H9 (cell line): ENCODE results near the gene NRP1. TPM values are rescaled to one million over a fixed set of nuclear protein-coding genes. Genes with fewer than 3 reads are reported as not detected.

Experiments used
- DNase-seq: peaks from one replicate; pipeline ENCODE4 v3.0.0-alpha.2; 2017
- H2AFZ ChIP-seq: one replicate; pipeline ENCODE4 v1.6.1; 2013; ENCODE audit warnings: mild to moderate bottlenecking, low read length, control low read depth, moderate library complexity
- H2AK5ac ChIP-seq: 2 replicates; pipeline ENCODE4 v1.6.1; 2013; ENCODE audit warnings: low read length, control low read depth, mixed read lengths; ENCODE audit not compliant: insufficient read length
- H2BK120ac ChIP-seq: one replicate; pipeline ENCODE4 v1.6.1; 2013; ENCODE audit warnings: low read depth, mild to moderate bottlenecking, low read length, control low read depth, inconsistent platforms; ENCODE audit not compliant: poor library complexity, severe bottlenecking
- H2BK12ac ChIP-seq: 2 replicates; pipeline ENCODE4 v1.6.1; 2013; ENCODE audit warnings: low read length, control low read depth, mixed read lengths, low read depth; ENCODE audit not compliant: insufficient read length
- H2BK15ac ChIP-seq: 2 replicates; pipeline ENCODE4 v1.6.1; 2013; ENCODE audit warnings: low read depth, low read length, control low read depth
- H2BK20ac ChIP-seq: one replicate; pipeline ENCODE4 v1.6.1; 2013; ENCODE audit warnings: low read depth, mild to moderate bottlenecking, low read length, control low read depth, inconsistent platforms; ENCODE audit not compliant: poor library complexity, severe bottlenecking
- H2BK5ac ChIP-seq: 2 replicates; pipeline ENCODE4 v1.6.1; 2013; ENCODE audit warnings: low read length, control low read depth, mixed read lengths; ENCODE audit not compliant: insufficient read length
- H3K14ac ChIP-seq: 2 replicates; pipeline ENCODE4 v1.6.1; 2013; ENCODE audit warnings: low read length, control low read depth; ENCODE audit not compliant: insufficient read depth
- H3K18ac ChIP-seq: 2 replicates; pipeline ENCODE4 v1.6.1; 2013; ENCODE audit warnings: low read depth, mild to moderate bottlenecking, mixed read lengths, low read length, control low read depth; ENCODE audit not compliant: insufficient read length
- H3K23ac ChIP-seq: 2 replicates; pipeline ENCODE4 v1.6.1; 2013; ENCODE audit warnings: low read length, control low read depth, mixed read lengths, low read depth; ENCODE audit not compliant: insufficient read length
- H3K23me2 ChIP-seq: 2 replicates; pipeline ENCODE4 v1.6.1; 2013; ENCODE audit warnings: low read depth, mild to moderate bottlenecking, mixed read lengths, low read length, control low read depth; ENCODE audit not compliant: insufficient read length, poor library complexity, severe bottlenecking
- H3K27ac ChIP-seq: 2 replicates; pipeline ENCODE4 v1.5.1; 2013; ENCODE audit warnings: low read length, control low read depth, mixed read lengths, low read depth; ENCODE audit not compliant: insufficient read length
- H3K27me3 ChIP-seq: 2 replicates; pipeline ENCODE4 v1.6.1; 2013; ENCODE audit warnings: low read length, control low read depth, inconsistent platforms; ENCODE audit not compliant: insufficient read depth
- H3K4ac ChIP-seq: 2 replicates; pipeline ENCODE4 v1.6.1; 2013; ENCODE audit warnings: low read depth, mild to moderate bottlenecking, control low read depth, inconsistent platforms, low read length, moderate library complexity
- H3K4me1 ChIP-seq: 2 replicates; pipeline ENCODE4 v1.6.1; 2013; ENCODE audit warnings: low read length, control low read depth, inconsistent platforms; ENCODE audit not compliant: insufficient read depth
- H3K4me2 ChIP-seq: 2 replicates; pipeline ENCODE4 v1.6.1; 2013; ENCODE audit warnings: low read length, control low read depth, mixed read lengths; ENCODE audit not compliant: insufficient read length, insufficient read depth
- H3K56ac ChIP-seq: 2 replicates; pipeline ENCODE4 v1.6.1; 2013; ENCODE audit warnings: low read depth, mild to moderate bottlenecking, mixed read lengths, low read length, control low read depth; ENCODE audit not compliant: insufficient read length
- H3K79me1 ChIP-seq: 2 replicates; pipeline ENCODE4 v1.6.1; 2013; ENCODE audit warnings: low read depth, mild to moderate bottlenecking, moderate library complexity, low read length, control low read depth, inconsistent platforms; ENCODE audit not compliant: insufficient read depth, poor library complexity, severe bottlenecking
- H3K79me2 ChIP-seq: 2 replicates; pipeline ENCODE4 v1.6.1; 2013; ENCODE audit warnings: low read length, control low read depth, inconsistent platforms; ENCODE audit not compliant: insufficient read depth
- H3K9ac ChIP-seq: 2 replicates; pipeline ENCODE4 v1.6.1; 2013; ENCODE audit warnings: low read length, control low read depth, mixed read lengths; ENCODE audit not compliant: insufficient read length; ENCODE audit errors: extremely low read depth
- H3K9me3 ChIP-seq: one replicate; pipeline ENCODE4 v1.6.1; 2013; ENCODE audit warnings: low read depth, low read length, inconsistent platforms; ENCODE audit not compliant: control insufficient read depth
- H3T11ph ChIP-seq: one replicate; pipeline ENCODE4 v1.6.1; 2013; ENCODE audit warnings: mild to moderate bottlenecking, low read length, control low read depth, inconsistent platforms
- H4K20me1 ChIP-seq: one replicate; pipeline ENCODE4 v1.6.1; 2013; ENCODE audit not compliant: control insufficient read depth, insufficient read length, insufficient read depth
- H4K5ac ChIP-seq: 2 replicates; pipeline ENCODE4 v1.6.1; 2013; ENCODE audit warnings: low read depth, mild to moderate bottlenecking, mixed read lengths, low read length, control low read depth; ENCODE audit not compliant: insufficient read length
- H4K8ac ChIP-seq: replicated peaks from 2 replicates; pipeline ENCODE4 v1.6.1; 2013; ENCODE audit warnings: low read length, control low read depth, mixed read lengths, low read depth; ENCODE audit not compliant: insufficient read length
- H4K91ac ChIP-seq: 2 replicates; pipeline ENCODE4 v1.6.1; 2013; ENCODE audit warnings: low read depth, mild to moderate bottlenecking, moderate library complexity, mixed read lengths, low read length, control low read depth; ENCODE audit not compliant: insufficient read length
- H3K27ac Mint-ChIP-seq, 3 experiments: 2 replicates in 2 of 3; 3 replicates in 1 of 3; pipeline ENCODE4 v1.8.0; 2020 to 2021; ENCODE audit warnings: mixed read lengths in 3 of 3, mild to moderate bottlenecking in 1 of 3, moderate library complexity in 1 of 3
- H3K27me3 Mint-ChIP-seq: 2 replicates; pipeline ENCODE4 v1.8.0; 2021; ENCODE audit warnings: low read depth, mild to moderate bottlenecking, moderate library complexity, mixed read lengths
- H3K36me3 Mint-ChIP-seq, 3 experiments: 2 replicates in 2 of 3; 3 replicates in 1 of 3; pipeline ENCODE4 v1.8.0; 2020 to 2021; ENCODE audit warnings: low read depth in 3 of 3, mixed read lengths in 3 of 3; ENCODE audit not compliant: insufficient read depth in 1 of 3
- H3K4me1 Mint-ChIP-seq, 2 experiments: 2 replicates each; pipeline ENCODE4 v1.8.0; 2020; ENCODE audit warnings: mixed read lengths in 2 of 2
- H3K4me3 Mint-ChIP-seq, 2 experiments: 2 replicates in 1 of 2; 3 replicates in 1 of 2; pipeline ENCODE4 v1.8.0; 2020 to 2021; ENCODE audit warnings: mild to moderate bottlenecking in 2 of 2, mixed read lengths in 2 of 2, moderate library complexity in 1 of 2
- H3K9me3 Mint-ChIP-seq, 2 experiments: 2 replicates in 1 of 2; 3 replicates in 1 of 2; pipeline ENCODE4 v1.8.0; 2020; ENCODE audit warnings: mild to moderate bottlenecking in 2 of 2, mixed read lengths in 2 of 2, moderate library complexity in 1 of 2
- CTCF ChIP-seq: fragments of 200-600 bp; sonication (generic); conservative IDR thresholded peaks from 3 replicates; pipeline ENCODE4 v1.8.0; 2021; ENCODE audit warnings: antibody characterized with exemption, mild to moderate bottlenecking
- WGBS: extraction: QIAGEN DNeasy Blood & Tissue Kit; methylation state at CpG from one replicate; pipeline ENCODE4 v1.1.7; 2013; ENCODE audit warnings: missing lambda C conversion rate, low lambda C conversion rate, mixed read lengths; ENCODE audit not compliant: insufficient read length; ENCODE audit errors: extremely low coverage; 5-methylcytosine and 5-hydroxymethylcytosine counted together
- total RNA-seq: library from RNA; stranded (reverse); gene quantifications from 2 replicates; pipeline ENCODE4 v1.2.1, GENCODE V29; 2021

NRP1 gene
- total RNA-seq, 1 experiment from 2014 or later = 4.6 TPM

- no peak for TF ChIP-seq CTCF
- Histone ChIP-seq H2BK120ac (no peak overlapping the region), H2BK12ac (no peak overlapping the region), H4K8ac (no peak overlapping the region), H3K9ac (no peak overlapping the region), H2BK15ac (no peak overlapping the region), H4K20me1 (no peaks in the 10 kb centered on the region), H3K4me2 (no peak overlapping the region), H3K4ac (no peak overlapping the region), H4K91ac (no peak overlapping the region), H3K4me1 (no peaks in the 10 kb centered on the region), H2AK5ac (no peak overlapping the region), H3K56ac (no peak overlapping the region), H4K5ac (no peak overlapping the region), H3T11ph (no peak overlapping the region), H3K9me3 (no peaks in the 10 kb centered on the region), H2BK5ac (no peak overlapping the region), H2BK20ac (no peak overlapping the region), H2AFZ (no peak overlapping the region), H3K79me1 (no peaks in the 10 kb centered on the region), H3K23ac (no peak overlapping the region), H3K27me3 (no peaks in the 10 kb centered on the region), H3K27ac (no peak overlapping the region), H3K79me2 (no peaks in the 10 kb centered on the region), H3K23me2 (no peaks in the 10 kb centered on the region), H3K14ac (no peak overlapping the region), H3K18ac (no peak overlapping the region)
- Mint-ChIP-seq H3K4me1 (peaks cover 3 to 5% of the 10 kb centered on the region in 2 experiments; a peak in 3 of 4 replicates), H3K36me3 (no peaks in the 10 kb centered on the region; a peak in 2 of 7 replicates), H3K27ac (no peak overlapping the region), H3K27me3 (no peaks in the 10 kb centered on the region; the same call in 1 of the 2 replicates), H3K9me3 (peaks cover 0 to 3% of the 10 kb centered on the region in 2 experiments; a peak in 2 of 5 replicates), H3K4me3 (no peak overlapping the region)
- no peak for DNase-seq
- WGBS = no CpG with 5 or more reads among the region's 4 CpGs
These were observed 192.2 kb downstream of the NRP1 start for GRCh38 chr10:33142295-33142694.
